ENCODE data around the gene ZNF414.

DNA sequence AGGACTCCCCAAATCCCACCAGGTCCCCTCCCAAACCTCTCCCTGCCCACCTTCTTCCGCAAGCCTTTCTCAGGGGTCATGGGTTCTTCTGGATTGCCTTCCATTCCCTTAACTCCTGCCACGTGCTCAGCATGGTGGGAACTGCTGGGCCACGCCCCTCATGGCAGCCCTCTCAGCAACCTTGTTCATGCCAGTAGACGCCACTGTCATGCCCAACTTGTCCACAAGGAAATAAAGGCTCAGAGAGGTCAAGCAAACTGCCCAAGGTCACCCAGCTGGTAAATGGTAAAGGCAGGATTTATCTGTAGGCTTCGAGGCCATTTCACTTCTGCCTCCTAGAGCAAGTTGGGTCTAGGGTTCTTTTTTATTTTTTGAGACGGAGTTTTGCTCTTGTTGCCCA is 22.4 kb downstream of the ZNF414 start:
- no peak for TF ChIP-seq POLR2A (IDR thresholded peaks at IDR 0.05)
- TF ChIP-seq, protein P1, sequence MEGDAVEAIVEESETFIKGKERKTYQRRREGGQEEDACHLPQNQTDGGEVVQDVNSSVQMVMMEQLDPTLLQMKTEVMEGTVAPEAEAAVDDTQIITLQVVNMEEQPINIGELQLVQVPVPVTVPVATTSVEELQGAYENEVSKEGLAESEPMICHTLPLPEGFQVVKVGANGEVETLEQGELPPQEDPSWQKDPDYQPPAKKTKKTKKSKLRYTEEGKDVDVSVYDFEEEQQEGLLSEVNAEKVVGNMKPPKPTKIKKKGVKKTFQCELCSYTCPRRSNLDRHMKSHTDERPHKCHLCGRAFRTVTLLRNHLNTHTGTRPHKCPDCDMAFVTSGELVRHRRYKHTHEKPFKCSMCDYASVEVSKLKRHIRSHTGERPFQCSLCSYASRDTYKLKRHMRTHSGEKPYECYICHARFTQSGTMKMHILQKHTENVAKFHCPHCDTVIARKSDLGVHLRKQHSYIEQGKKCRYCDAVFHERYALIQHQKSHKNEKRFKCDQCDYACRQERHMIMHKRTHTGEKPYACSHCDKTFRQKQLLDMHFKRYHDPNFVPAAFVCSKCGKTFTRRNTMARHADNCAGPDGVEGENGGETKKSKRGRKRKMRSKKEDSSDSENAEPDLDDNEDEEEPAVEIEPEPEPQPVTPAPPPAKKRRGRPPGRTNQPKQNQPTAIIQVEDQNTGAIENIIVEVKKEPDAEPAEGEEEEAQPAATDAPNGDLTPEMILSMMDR (IDR thresholded peaks at IDR 0.05): no peak
